K562 (cell line): Measurements from ENCODE around the gene ESPN. TPM values are rescaled to one million over a fixed set of nuclear protein-coding genes. Genes with fewer than 3 reads are reported as not detected.

Source experiments
- HNRNPK ChIP-seq: fragments of 200-400 bp; formaldehyde crosslinking; IDR thresholded peaks from one replicate; pipeline ENCODE4 v1.6.1; 2018; ENCODE audit warnings: mild to moderate bottlenecking, low read depth, low read length; ENCODE audit not compliant: poor library complexity, severe bottlenecking
- NFXL1 ChIP-seq: fragments of 450-650 bp; formaldehyde crosslinking; IDR thresholded peaks from 2 replicates; pipeline ENCODE4 v1.4.0; 2021; ENCODE audit warnings: mild to moderate bottlenecking
- SREBF1 ChIP-seq: fragments of 150-350 bp; IDR thresholded peaks from 2 replicates; pipeline ENCODE4 v1.6.1; 2014; ENCODE audit warnings: antibody characterized with exemption, low read depth, low read length, borderline replicate concordance
- polyA plus RNA-seq, 8 experiments: library from polyadenylated mRNA; depleted of rRNA in 4 of 8; stranded (reverse) in 5 of 8; unstranded in 3 of 8; fragments of >200 nt; fragmentation: Nextera tagmentation in 2 of 8; fragmentation: Illumina TruSeq in 1 of 8; extraction: Ambion mirVana in 2 of 8; extraction: Trizol in 1 of 8; gene quantifications; 2 replicates each; pipeline versions ENCODE4 v1.2.1 to v1.2.3, GENCODE V29; 2011 to 2014; ENCODE audit warnings: inconsistent platforms in 1 of 8, missing spikeins in 1 of 8
- total RNA-seq, 7 experiments: library from RNA; depleted of rRNA in 6 of 7; stranded (reverse); fragments of >200 nt in 6 of 7; fragmentation: Illumina TruSeq in 2 of 7; extraction: Trizol in 2 of 7; gene quantifications; 2 replicates each; pipeline versions ENCODE4 v1.2.1 to v1.2.3, GENCODE V29; 2011 to 2021; ENCODE audit warnings: low replicate concordance in 1 of 7
- TF ChIP-seq, protein P1 (sequence below): fragments of 450-650 bp; IDR thresholded peaks from 2 replicates; pipeline ENCODE4 v1.6.1; 2017; ENCODE audit warnings: antibody characterized with exemption, mild to moderate bottlenecking
- TF ChIP-seq, protein P2 (sequence below): sonication (generic); formaldehyde crosslinking; IDR thresholded peaks from 2 replicates; pipeline ENCODE4 v1.8.0; 2023; ENCODE audit warnings: mild to moderate bottlenecking, missing genetic modification reagents
- TF ChIP-seq, protein P3 (sequence below): IDR thresholded peaks from 2 replicates; pipeline ENCODE4 v1.6.1; 2016; ENCODE audit warnings: missing genetic modification characterization, missing compliant biosample characterization

ESPN gene
- total and polyA plus RNA-seq, 9 of the 15 experiments (the other 6 are each of a cell fraction or from before 2014, with no cell fraction given): 0.07 to 1.2 (median 0.45) TPM; not detected in 3

DNA sequence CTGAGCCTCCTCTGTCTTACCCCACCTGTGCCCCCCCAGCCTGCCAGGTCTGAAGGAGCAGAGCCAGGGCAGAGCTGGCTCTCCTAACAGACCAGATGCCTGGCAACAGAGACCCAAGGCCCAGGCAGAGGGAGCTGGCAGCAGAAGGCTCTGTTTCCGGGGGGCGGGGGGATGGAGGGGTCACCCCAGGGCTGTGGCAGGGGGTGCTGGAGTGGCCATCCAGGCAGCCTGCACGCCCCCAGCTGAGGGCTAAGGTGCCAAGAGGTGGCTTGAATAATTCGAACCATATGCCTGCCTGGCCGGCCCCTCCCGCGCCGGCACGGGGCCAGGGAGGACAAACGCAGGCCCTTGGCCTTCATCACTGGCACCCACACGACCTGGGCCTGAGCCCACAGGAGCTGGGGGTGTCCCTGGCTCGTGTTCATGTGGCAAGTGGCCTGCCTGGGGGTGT, 82.9 kb downstream of the ESPN start (continued):
- TF ChIP-seq, protein P1, sequence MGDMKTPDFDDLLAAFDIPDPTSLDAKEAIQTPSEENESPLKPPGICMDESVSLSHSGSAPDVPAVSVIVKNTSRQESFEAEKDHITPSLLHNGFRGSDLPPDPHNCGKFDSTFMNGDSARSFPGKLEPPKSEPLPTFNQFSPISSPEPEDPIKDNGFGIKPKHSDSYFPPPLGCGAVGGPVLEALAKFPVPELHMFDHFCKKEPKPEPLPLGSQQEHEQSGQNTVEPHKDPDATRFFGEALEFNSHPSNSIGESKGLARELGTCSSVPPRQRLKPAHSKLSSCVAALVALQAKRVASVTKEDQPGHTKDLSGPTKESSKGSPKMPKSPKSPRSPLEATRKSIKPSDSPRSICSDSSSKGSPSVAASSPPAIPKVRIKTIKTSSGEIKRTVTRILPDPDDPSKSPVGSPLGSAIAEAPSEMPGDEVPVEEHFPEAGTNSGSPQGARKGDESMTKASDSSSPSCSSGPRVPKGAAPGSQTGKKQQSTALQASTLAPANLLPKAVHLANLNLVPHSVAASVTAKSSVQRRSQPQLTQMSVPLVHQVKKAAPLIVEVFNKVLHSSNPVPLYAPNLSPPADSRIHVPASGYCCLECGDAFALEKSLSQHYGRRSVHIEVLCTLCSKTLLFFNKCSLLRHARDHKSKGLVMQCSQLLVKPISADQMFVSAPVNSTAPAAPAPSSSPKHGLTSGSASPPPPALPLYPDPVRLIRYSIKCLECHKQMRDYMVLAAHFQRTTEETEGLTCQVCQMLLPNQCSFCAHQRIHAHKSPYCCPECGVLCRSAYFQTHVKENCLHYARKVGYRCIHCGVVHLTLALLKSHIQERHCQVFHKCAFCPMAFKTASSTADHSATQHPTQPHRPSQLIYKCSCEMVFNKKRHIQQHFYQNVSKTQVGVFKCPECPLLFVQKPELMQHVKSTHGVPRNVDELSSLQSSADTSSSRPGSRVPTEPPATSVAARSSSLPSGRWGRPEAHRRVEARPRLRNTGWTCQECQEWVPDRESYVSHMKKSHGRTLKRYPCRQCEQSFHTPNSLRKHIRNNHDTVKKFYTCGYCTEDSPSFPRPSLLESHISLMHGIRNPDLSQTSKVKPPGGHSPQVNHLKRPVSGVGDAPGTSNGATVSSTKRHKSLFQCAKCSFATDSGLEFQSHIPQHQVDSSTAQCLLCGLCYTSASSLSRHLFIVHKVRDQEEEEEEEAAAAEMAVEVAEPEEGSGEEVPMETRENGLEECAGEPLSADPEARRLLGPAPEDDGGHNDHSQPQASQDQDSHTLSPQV: no peak
- TF ChIP-seq, protein P2, sequence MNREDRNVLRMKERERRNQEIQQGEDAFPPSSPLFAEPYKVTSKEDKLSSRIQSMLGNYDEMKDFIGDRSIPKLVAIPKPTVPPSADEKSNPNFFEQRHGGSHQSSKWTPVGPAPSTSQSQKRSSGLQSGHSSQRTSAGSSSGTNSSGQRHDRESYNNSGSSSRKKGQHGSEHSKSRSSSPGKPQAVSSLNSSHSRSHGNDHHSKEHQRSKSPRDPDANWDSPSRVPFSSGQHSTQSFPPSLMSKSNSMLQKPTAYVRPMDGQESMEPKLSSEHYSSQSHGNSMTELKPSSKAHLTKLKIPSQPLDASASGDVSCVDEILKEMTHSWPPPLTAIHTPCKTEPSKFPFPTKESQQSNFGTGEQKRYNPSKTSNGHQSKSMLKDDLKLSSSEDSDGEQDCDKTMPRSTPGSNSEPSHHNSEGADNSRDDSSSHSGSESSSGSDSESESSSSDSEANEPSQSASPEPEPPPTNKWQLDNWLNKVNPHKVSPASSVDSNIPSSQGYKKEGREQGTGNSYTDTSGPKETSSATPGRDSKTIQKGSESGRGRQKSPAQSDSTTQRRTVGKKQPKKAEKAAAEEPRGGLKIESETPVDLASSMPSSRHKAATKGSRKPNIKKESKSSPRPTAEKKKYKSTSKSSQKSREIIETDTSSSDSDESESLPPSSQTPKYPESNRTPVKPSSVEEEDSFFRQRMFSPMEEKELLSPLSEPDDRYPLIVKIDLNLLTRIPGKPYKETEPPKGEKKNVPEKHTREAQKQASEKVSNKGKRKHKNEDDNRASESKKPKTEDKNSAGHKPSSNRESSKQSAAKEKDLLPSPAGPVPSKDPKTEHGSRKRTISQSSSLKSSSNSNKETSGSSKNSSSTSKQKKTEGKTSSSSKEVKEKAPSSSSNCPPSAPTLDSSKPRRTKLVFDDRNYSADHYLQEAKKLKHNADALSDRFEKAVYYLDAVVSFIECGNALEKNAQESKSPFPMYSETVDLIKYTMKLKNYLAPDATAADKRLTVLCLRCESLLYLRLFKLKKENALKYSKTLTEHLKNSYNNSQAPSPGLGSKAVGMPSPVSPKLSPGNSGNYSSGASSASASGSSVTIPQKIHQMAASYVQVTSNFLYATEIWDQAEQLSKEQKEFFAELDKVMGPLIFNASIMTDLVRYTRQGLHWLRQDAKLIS (CRISPR knock-in tag): no peak
- TF ChIP-seq HNRNPK (no peak), NFXL1 (CRISPR knock-in tag) (no peak), SREBF1 (no peak)
- TF ChIP-seq, protein P3, sequence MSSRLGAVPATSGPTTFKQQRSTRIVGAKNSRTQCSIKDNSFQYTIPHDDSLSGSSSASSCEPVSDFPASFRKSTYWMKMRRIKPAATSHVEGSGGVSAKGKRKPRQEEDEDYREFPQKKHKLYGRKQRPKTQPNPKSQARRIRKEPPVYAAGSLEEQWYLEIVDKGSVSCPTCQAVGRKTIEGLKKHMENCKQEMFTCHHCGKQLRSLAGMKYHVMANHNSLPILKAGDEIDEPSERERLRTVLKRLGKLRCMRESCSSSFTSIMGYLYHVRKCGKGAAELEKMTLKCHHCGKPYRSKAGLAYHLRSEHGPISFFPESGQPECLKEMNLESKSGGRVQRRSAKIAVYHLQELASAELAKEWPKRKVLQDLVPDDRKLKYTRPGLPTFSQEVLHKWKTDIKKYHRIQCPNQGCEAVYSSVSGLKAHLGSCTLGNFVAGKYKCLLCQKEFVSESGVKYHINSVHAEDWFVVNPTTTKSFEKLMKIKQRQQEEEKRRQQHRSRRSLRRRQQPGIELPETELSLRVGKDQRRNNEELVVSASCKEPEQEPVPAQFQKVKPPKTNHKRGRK: no peak
- TF ChIP-seq, all 486 proteins: peak for 0
